Amygdala (tissue), 56 donors: ENCODE measurements around the gene BCL2.
"Not testable (repeated sequence)": the region's sequence is repeated elsewhere in the genome, so short reads cannot be mapped to it uniquely, and the experiment has no call there.

Experiments used
- DNase-seq, 56 donors: peaks; one replicate each; lab custom pipeline; 2025; lab: John Stamatoyannopoulos, UW

Gene BCL2

DNA sequence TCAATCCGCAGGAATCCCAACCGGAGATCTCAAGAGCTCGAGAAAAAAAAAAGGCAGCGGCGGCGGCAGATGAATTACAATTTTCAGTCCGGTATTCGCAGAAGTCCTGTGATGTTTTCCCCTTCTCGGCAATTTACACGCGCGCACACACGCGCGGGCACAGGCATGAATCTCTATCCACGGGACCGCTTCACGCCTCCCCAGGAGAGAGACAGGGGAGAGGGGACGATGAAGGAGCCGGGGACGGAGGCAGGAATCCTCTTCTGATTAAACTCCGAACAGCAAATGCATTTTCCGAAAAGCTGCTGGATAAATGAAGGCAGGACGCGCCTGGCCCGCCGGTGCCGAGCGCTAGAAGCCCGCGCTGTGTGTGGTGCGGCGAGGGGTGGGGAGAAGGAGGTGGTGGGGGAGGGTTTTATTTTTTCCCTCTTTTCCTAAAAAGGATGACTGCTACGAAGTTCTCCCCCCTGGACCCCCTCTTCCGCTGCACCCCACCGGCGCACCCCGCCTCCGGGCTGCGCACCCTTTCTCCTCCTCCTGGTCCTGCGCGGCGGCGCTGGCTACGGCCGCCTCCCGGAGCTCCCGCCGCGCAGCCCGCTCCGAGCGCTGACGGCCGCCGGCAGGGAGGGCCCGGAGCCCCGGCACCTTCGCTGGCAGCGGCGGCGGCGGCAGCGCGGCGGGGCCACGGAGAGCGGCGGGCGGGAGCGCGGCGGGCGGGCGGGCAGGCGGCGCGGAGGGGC, at the start of gene BCL2:
TSS of gene BCL2 (minus strand) at position 387 of the 740 bp plus-strand sequence.
- peak in 42 of 56 donors; percentile 9 to 78 (median 62) for DNase-seq

DNA sequence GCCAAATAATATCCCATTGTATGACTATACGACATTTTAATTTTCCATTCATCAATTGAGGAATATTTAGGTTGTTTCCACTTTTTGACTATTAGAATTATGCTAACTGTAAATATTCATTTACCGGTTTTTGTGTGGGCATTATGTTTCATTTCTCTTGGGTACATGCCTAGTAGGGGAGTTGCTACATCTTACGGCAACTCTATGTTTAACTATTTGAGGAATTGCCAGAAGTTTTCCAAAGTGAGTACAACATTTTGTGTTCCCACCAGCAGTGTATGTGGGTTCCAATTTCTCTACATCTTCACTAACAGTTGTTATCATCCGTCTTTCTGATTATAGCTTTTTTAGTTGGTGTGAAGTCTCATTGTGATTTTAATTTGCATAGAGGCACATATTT, 49.0 kb upstream of the BCL2 start:
- DNase-seq = no peak

GRCh38 chr18:63367053-63367953, 47.7 kb upstream of the BCL2 start, which contains the start of gene KDSR:
Gene KDSR (minus strand): TSS chr18:63367206. CDS start chr18:63367118, 88 bp downstream.
- peak; percentile 61 to 96 (median 90) for DNase-seq

DNA sequence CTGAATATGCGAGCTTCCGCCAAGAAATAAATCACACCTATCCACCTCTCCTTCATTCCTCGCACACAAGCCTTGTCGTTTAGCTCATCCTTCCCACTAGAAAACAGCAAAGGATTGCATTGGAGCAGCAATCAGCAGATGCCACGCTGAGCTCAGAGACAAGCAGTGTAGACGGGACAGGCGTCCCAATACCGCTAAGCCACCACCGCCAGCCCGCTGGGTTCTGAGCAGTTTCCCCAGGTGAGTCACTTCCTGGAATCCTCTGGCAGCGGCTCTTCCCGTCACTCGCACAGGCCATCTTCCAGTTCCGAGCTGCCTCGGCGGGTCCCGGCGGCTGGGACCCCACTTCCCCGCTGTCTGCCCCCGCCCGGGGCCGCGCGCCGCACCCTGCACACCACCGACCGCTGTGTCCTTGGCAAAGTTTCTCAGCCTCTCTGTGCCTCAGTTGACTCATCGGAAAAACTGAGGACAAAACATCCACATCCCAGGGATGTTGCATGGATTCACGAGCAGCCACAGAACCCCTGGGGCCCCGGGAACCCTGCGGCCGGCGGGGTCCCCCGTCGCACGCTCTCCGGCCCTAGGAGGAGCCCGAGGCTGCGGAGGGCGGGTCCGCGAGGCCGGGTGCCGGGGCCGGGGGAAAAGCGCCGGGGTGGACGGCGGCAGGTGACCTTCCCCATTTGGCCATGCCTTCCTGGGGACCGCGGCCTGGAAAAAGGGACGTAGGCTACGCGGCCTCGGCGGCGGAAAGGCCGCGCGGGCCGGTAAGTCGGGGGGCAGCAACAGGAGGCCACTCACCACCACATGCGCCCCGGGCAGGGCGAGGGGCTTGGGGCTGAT, 46.9 kb upstream of the BCL2 start:
- peak in 30 of 56 donors; percentile 4 to 55 (median 32) for DNase-seq

GRCh38 chr18:63365876-63366212, 46.3 kb upstream of the BCL2 start:
- peak in 9 of 56 donors; percentile 10 to 43 (median 34) for DNase-seq

DNA sequence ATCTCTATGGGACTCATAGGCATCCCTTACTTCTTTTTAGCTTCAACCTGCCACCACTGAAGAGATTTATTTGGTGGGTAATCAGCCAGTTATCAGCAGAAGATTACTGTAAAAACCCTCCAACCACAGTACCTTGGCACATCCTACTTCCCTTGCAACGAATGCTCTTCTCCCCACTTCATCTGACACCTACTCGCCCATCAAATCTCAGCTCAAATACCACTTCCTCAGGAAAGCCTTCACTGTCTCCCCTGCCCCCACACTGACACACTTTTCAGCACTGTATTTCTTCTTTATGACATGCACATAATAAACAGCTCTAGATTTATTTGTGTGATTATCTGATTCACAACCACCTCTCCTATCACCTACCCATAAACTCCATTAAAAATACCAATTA, 44.4 kb upstream of the BCL2 start:
- no peak for DNase-seq

DNA sequence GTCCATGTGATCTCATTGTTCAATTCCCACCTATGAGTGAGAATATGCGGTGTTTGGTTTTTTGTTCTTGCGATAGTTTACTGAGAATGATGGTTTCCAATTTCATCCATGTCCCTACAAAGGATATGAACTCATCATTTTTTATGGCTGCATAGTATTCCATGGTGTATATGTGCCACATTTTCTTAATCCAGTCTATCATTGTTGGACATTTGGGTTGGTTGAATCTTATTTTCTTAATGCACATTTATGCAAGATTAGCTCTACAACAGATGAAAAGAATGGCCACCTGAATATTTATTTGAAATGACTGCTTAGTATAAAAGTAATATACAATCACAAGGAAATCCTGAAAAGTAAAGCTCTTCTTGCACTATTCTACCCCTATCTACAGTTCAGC, 43.9 kb upstream of the BCL2 start:
- DNase-seq = not testable (repeated sequence)

- no peak for DNase-seq
Observed at GRCh38 chr18:63356272-63356896, 36.8 kb upstream of the BCL2 start.

GRCh38 chr18:63350230-63350629, 30.7 kb upstream of the BCL2 start:
- DNase-seq = no peak

- DNase-seq = no peak
Observed at GRCh38 chr18:63348508-63349136, 29.1 kb upstream of the BCL2 start.

GRCh38 chr18:63346480-63347183, 27.1 kb upstream of the BCL2 start:
- DNase-seq = no peak

DNA sequence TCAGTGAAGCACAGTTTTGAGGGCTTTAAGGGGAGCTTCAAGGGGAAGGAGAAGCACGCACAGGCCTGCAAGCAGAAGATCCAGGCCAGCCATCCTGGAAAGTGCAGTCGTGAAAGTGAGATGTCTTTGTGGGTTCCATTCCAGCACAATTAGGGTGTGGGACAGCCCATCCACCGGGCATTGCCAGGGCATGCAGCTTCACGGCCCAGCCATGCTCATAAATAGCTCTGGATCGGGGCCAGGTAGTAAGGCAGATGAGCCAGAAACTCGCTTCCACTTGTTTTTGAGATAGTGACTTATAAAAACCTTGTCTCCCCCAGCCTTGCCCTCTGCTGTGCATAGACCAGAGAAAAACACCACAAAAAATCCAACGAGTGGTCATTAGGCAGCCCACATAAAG, 26.5 kb upstream of the BCL2 start:
- DNase-seq = peak in 1 of 56 donors; percentile 52

GRCh38 chr18:63344918-63345317, 25.3 kb upstream of the BCL2 start:
- DNase-seq = no peak

- no peak for DNase-seq
Observed at GRCh38 chr18:63344263-63344662, 24.7 kb upstream of the BCL2 start.

DNA sequence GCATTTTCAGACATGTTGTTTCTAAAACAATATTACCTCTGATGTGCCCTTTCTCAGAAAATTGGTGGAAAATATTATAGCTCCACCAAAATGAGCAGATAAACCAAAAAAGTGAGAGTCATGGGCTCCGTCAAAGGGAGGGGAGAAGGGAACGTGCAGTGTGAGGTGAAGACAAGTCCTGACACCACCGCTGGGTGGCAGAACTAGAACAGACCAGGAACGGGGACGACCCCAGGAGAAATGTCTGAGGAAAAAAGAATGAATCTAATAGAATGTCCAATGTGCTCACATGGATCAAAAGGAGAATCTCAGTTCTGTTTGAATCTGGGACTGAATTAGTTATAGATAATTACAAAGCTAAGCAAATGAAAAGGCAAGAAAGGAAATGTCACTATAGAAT, 22.6 kb upstream of the BCL2 start:
- peak in 9 of 56 donors; percentile 4 to 46 (median 7) for DNase-seq

GRCh38 chr18:63339920-63340484, 20.4 kb upstream of the BCL2 start:
- DNase-seq = peak in 7 of 56 donors; percentile 4 to 48 (median 9)

- DNase-seq = no peak
Observed at GRCh38 chr18:63336366-63337099, 17.0 kb upstream of the BCL2 start.

GRCh38 chr18:63331105-63331504, 11.5 kb upstream of the BCL2 start:
- DNase-seq = no peak
